Stomach (tissue), 4 donors: ENCODE measurements around the gene DOK6.

ENCODE experiments used
- EP300 ChIP-seq: sonication (generic); formaldehyde crosslinking; IDR thresholded peaks from one replicate; pipeline ENCODE4 v1.6.1; 2017; ENCODE audit warnings: antibody characterized with exemption
- POLR2A ChIP-seq, 4 donors: fragments of 450-650 bp; IDR thresholded peaks; one replicate each; pipeline ENCODE4 v1.6.1; 2016; ENCODE audit warnings: antibody characterized with exemption in 4 of 4, control low read depth in 2 of 4, mild to moderate bottlenecking in 1 of 4, moderate library complexity in 1 of 4
- POLR2AphosphoS5 ChIP-seq, 3 donors: sonication (generic); formaldehyde crosslinking; IDR thresholded peaks; one replicate each; pipeline ENCODE4 v1.6.1; 2016; ENCODE audit warnings: antibody characterized with exemption in 3 of 3
- TF ChIP-seq, protein P1 (sequence below), 7 experiments: fragments of 450-650 bp in 4 of 7; fragments of 200-600 bp in 3 of 7; sonication (generic) in 3 of 7; IDR thresholded peaks; one replicate each; pipeline ENCODE4 v1.5.1; 2016 to 2019; ENCODE audit warnings: antibody characterized with exemption in 7 of 7, control low read depth in 2 of 7, mild to moderate bottlenecking in 1 of 7

DNA sequence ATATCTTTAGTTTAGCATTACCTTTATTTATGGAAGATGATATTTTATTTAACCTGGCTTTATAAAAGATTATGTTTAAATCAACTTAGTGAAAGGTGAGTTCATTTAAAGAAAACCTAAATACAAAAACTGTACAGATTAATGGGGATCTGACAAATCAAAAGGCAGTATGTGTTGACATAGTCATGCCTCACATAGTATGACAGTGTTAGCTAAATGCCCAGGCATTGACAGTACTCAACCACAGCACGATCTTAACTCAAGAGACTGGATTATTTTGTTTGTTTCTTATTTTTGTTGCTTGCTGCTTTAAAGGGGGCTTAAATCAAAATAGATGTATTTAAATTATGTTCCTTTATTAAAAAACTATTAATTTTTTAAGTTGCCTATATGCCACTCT is 7.8 kb downstream of the DOK6 start:
- TF ChIP-seq, protein P1, sequence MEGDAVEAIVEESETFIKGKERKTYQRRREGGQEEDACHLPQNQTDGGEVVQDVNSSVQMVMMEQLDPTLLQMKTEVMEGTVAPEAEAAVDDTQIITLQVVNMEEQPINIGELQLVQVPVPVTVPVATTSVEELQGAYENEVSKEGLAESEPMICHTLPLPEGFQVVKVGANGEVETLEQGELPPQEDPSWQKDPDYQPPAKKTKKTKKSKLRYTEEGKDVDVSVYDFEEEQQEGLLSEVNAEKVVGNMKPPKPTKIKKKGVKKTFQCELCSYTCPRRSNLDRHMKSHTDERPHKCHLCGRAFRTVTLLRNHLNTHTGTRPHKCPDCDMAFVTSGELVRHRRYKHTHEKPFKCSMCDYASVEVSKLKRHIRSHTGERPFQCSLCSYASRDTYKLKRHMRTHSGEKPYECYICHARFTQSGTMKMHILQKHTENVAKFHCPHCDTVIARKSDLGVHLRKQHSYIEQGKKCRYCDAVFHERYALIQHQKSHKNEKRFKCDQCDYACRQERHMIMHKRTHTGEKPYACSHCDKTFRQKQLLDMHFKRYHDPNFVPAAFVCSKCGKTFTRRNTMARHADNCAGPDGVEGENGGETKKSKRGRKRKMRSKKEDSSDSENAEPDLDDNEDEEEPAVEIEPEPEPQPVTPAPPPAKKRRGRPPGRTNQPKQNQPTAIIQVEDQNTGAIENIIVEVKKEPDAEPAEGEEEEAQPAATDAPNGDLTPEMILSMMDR (IDR thresholded peaks at IDR 0.05): no peak
- TF ChIP-seq POLR2AphosphoS5 (IDR thresholded peaks at IDR 0.05) (no peak), EP300 (no peak), POLR2A (IDR thresholded peaks at IDR 0.05) (no peak)
